ENCODE data around the gene ERCC6L.

DNA sequence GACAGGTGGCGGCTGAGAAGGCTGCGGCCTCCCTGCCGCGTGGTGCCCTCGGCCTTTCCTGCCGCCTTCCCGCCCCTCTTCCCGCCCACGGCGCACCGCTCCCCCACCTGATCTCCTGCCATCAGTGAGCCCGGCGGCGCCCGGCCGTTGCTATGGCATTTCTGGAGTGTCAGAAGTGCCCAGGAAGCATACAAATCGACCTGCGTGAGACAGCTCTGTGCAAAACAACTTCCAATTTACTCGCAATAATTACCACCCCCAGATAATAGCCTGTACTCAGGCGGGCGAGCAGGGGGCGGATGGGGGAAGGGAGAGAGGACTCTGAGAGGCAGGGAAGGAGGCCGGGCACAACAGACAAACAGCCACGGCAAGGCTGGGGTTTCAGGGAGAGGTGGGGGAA, 16.6 kb upstream of the ERCC6L start:
- TF ChIP-seq, protein P1, sequence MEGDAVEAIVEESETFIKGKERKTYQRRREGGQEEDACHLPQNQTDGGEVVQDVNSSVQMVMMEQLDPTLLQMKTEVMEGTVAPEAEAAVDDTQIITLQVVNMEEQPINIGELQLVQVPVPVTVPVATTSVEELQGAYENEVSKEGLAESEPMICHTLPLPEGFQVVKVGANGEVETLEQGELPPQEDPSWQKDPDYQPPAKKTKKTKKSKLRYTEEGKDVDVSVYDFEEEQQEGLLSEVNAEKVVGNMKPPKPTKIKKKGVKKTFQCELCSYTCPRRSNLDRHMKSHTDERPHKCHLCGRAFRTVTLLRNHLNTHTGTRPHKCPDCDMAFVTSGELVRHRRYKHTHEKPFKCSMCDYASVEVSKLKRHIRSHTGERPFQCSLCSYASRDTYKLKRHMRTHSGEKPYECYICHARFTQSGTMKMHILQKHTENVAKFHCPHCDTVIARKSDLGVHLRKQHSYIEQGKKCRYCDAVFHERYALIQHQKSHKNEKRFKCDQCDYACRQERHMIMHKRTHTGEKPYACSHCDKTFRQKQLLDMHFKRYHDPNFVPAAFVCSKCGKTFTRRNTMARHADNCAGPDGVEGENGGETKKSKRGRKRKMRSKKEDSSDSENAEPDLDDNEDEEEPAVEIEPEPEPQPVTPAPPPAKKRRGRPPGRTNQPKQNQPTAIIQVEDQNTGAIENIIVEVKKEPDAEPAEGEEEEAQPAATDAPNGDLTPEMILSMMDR (IDR thresholded peaks at IDR 0.05; ENCODE audit: insufficient read depth, low read length): no peak
- TF ChIP-seq POLR2AphosphoS5 (IDR thresholded peaks at IDR 0.05; ENCODE audit: low read depth) (no peak), SPI1 (IDR thresholded peaks at IDR 0.05; ENCODE audit: borderline replicate concordance, low read depth) (no peak), GABPA (IDR thresholded peaks at IDR 0.05; ENCODE audit: low read depth) (no peak)
- TF ChIP-seq, protein P2, sequence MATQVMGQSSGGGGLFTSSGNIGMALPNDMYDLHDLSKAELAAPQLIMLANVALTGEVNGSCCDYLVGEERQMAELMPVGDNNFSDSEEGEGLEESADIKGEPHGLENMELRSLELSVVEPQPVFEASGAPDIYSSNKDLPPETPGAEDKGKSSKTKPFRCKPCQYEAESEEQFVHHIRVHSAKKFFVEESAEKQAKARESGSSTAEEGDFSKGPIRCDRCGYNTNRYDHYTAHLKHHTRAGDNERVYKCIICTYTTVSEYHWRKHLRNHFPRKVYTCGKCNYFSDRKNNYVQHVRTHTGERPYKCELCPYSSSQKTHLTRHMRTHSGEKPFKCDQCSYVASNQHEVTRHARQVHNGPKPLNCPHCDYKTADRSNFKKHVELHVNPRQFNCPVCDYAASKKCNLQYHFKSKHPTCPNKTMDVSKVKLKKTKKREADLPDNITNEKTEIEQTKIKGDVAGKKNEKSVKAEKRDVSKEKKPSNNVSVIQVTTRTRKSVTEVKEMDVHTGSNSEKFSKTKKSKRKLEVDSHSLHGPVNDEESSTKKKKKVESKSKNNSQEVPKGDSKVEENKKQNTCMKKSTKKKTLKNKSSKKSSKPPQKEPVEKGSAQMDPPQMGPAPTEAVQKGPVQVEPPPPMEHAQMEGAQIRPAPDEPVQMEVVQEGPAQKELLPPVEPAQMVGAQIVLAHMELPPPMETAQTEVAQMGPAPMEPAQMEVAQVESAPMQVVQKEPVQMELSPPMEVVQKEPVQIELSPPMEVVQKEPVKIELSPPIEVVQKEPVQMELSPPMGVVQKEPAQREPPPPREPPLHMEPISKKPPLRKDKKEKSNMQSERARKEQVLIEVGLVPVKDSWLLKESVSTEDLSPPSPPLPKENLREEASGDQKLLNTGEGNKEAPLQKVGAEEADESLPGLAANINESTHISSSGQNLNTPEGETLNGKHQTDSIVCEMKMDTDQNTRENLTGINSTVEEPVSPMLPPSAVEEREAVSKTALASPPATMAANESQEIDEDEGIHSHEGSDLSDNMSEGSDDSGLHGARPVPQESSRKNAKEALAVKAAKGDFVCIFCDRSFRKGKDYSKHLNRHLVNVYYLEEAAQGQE (IDR thresholded peaks at IDR 0.05; ENCODE audit: insufficient replicate concordance, low read depth): no peak
